GM03348 (cell line): ENCODE results near the gene MORN5.
A peak's percentile ranks its signal among the peaks of the same experiment; 100 is the strongest.
"Not testable (repeated sequence)": the region's sequence is repeated elsewhere in the genome, so short reads cannot be mapped to it uniquely, and the experiment has no call there.

ENCODE experiments used
- DNase-seq: peaks from one replicate; pipeline ENCODE4 v3.0.0; 2012; ENCODE audit warnings: low spot score

Gene MORN5

GRCh38 chr9:122159026-122159924 is at the start of gene MORN5, which contains the start of gene NDUFA8:
TSS of gene MORN5 (plus strand) at chr9:122159908. CDS start at chr9:122159973, 65 bp downstream.
TSS of gene NDUFA8 (minus strand) at chr9:122159779. CDS start at chr9:122159677, 102 bp downstream.
- DNase-seq, result peak; percentile 100

- DNase-seq, result no peak
Measured at GRCh38 chr9:122110100-122110833, 49.4 kb upstream of the MORN5 start.

GRCh38 chr9:122111413-122112085 is 48.2 kb upstream of the MORN5 start:
- DNase-seq, result no peak

- no peak for DNase-seq
Measured at GRCh38 chr9:122112238-122112637, 47.5 kb upstream of the MORN5 start.

GRCh38 chr9:122113574-122113973 is 46.1 kb upstream of the MORN5 start:
- DNase-seq, result no peak

- DNase-seq, result no peak
Measured at GRCh38 chr9:122115176-122116035, 44.3 kb upstream of the MORN5 start.

- DNase-seq, result no peak
Measured at GRCh38 chr9:122116040-122116439, 43.7 kb upstream of the MORN5 start.

GRCh38 chr9:122116448-122117173 is 43.1 kb upstream of the MORN5 start:
- DNase-seq, result no peak

- DNase-seq, result not testable (repeated sequence)
Measured at GRCh38 chr9:122117241-122117640, 42.5 kb upstream of the MORN5 start.

- DNase-seq, result no peak
Measured at GRCh38 chr9:122118343-122119165, 41.2 kb upstream of the MORN5 start.

- no peak for DNase-seq
Measured at GRCh38 chr9:122119166-122119521, 40.6 kb upstream of the MORN5 start.

GRCh38 chr9:122119721-122120120 is 40.0 kb upstream of the MORN5 start:
- no peak for DNase-seq

- no peak for DNase-seq
Measured at GRCh38 chr9:122120316-122121071, 39.2 kb upstream of the MORN5 start.

GRCh38 chr9:122121391-122121790 is 38.3 kb upstream of the MORN5 start:
- DNase-seq, result no peak

GRCh38 chr9:122121931-122122330 is 37.8 kb upstream of the MORN5 start:
- DNase-seq, result no peak

- DNase-seq, result no peak
Measured at GRCh38 chr9:122122468-122122867, 37.2 kb upstream of the MORN5 start.

GRCh38 chr9:122122903-122123632 is 36.6 kb upstream of the MORN5 start:
- peak; percentile 91 for DNase-seq

GRCh38 chr9:122124048-122124447 is 35.7 kb upstream of the MORN5 start:
- DNase-seq, result no peak

GRCh38 chr9:122124528-122124927 is 35.2 kb upstream of the MORN5 start:
- no peak for DNase-seq
